NCI-H748 (cell line): Measurements from ENCODE around the gene SEMA7A.
"Not testable (repeated sequence)": the region's sequence is repeated elsewhere in the genome, so short reads cannot be mapped to it uniquely, and the experiment has no call there.

Experiments
- DNase-seq: peaks from one replicate; lab custom pipeline; 2025; ENCODE audit not compliant: unreplicated experiment; lab: John Stamatoyannopoulos, UW

The SEMA7A gene

GRCh38 chr15:74433592-74434262 lies at the start of gene SEMA7A:
SEMA7A (minus strand) TSS chr15:74433958; CDS start chr15:74433918, 40 bp downstream.
- peak; percentile 78 for DNase-seq

- DNase-seq: no peak
Measured at GRCh38 chr15:74482661-74483060, 48.9 kb upstream of the SEMA7A start.

GRCh38 chr15:74480364-74480763 lies 46.6 kb upstream of the SEMA7A start:
- DNase-seq: not testable (repeated sequence)

GRCh38 chr15:74471621-74472020 lies 37.9 kb upstream of the SEMA7A start:
- not testable (repeated sequence) for DNase-seq

- DNase-seq: no peak
Measured at GRCh38 chr15:74470631-74471395, 37.1 kb upstream of the SEMA7A start.

- no peak for DNase-seq
Measured at GRCh38 chr15:74468341-74469032, 34.7 kb upstream of the SEMA7A start.

GRCh38 chr15:74466570-74466969 lies 32.8 kb upstream of the SEMA7A start:
- DNase-seq: no peak

GRCh38 chr15:74464897-74465296 lies 31.1 kb upstream of the SEMA7A start:
- no peak for DNase-seq

- no peak for DNase-seq
Measured at GRCh38 chr15:74464216-74464615, 30.5 kb upstream of the SEMA7A start.

- DNase-seq: no peak
Measured at GRCh38 chr15:74463634-74464033, 29.9 kb upstream of the SEMA7A start.

- DNase-seq: peak; percentile 25
Measured at GRCh38 chr15:74461847-74462511, 28.2 kb upstream of the SEMA7A start.

GRCh38 chr15:74460871-74461846 lies 27.4 kb upstream of the SEMA7A start, which contains the start of gene UBL7:
UBL7 (minus strand) TSS chr15:74461160; CDS start chr15:74458867, 2,293 bp downstream.
- peak; percentile 95 for DNase-seq

GRCh38 chr15:74460298-74460697 lies 26.5 kb upstream of the SEMA7A start:
- DNase-seq: no peak

GRCh38 chr15:74459798-74460197 lies 26.0 kb upstream of the SEMA7A start:
- not testable (repeated sequence) for DNase-seq

GRCh38 chr15:74458473-74458872 lies 24.7 kb upstream of the SEMA7A start:
- DNase-seq: no peak

- not testable (repeated sequence) for DNase-seq
Measured at GRCh38 chr15:74457036-74457435, 23.3 kb upstream of the SEMA7A start.

GRCh38 chr15:74454764-74455500 lies 21.2 kb upstream of the SEMA7A start:
- DNase-seq: no peak

- DNase-seq: no peak
Measured at GRCh38 chr15:74453925-74454763, 20.4 kb upstream of the SEMA7A start.
